Adrenal gland (tissue), 12 donors: ENCODE data around the gene INPP4B. TPM values are rescaled to one million over a fixed set of nuclear protein-coding genes. Genes with fewer than 3 reads are reported as not detected.

Experiments used
- DNase-seq, 7 donors: peaks; one replicate each; pipeline ENCODE4 v3.0.0-alpha.2; 2019 to 2020
- H3K27ac ChIP-seq, 5 donors: fragments of 200-600 bp; sonication (generic) in 4 of 5; 1 replicate in 3 of 5; 2 replicates in 2 of 5; pipeline versions ENCODE4 v1.5.1 to v1.8.0; 2016 to 2020; ENCODE audit warnings: mild to moderate bottlenecking in 1 of 5
- H3K27me3 ChIP-seq: fragments of 200-600 bp; 2 replicates; pipeline ENCODE4 v1.8.0; 2021
- H3K36me3 ChIP-seq, 2 donors: fragments of 200-600 bp; replicated peaks in 1 of 2; 1 replicate in 1 of 2; 2 replicates in 1 of 2; pipeline versions ENCODE4 v1.5.1 to v1.8.0; 2018 to 2022
- H3K4me1 ChIP-seq, 2 donors: fragments of 200-600 bp; replicated peaks in 1 of 2; 1 replicate in 1 of 2; 2 replicates in 1 of 2; pipeline versions ENCODE4 v1.5.1 to v1.8.0; 2018 to 2021
- H3K4me3 ChIP-seq, 4 donors: fragments of 200-600 bp; sonication (generic) in 3 of 4; one replicate each; pipeline ENCODE4 v1.5.1; 2016 to 2018
- H3K9me3 ChIP-seq, 3 donors: fragments of 200-600 bp; sonication (generic) in 1 of 3; replicated peaks in 1 of 3; 1 replicate in 2 of 3; 2 replicates in 1 of 3; pipeline versions ENCODE4 v1.5.1 to v1.8.0; 2016 to 2021
- CTCF ChIP-seq, 6 experiments: fragments of 450-650 bp in 4 of 6; fragments of 200-600 bp in 2 of 6; sonication (generic) in 1 of 6; IDR thresholded peaks; 1 replicate in 5 of 6; 2 replicates in 1 of 6; pipeline versions ENCODE4 v1.5.1 to v1.8.0; 2016 to 2021; ENCODE audit warnings: antibody characterized with exemption in 6 of 6, mild to moderate bottlenecking in 2 of 6, moderate library complexity in 1 of 6
- POLR2A ChIP-seq, 2 donors: fragments of 450-650 bp; IDR thresholded peaks; one replicate each; pipeline ENCODE4 v1.6.1; 2017; ENCODE audit warnings: antibody characterized with exemption in 2 of 2, mild to moderate bottlenecking in 2 of 2, moderate library complexity in 1 of 2
- WGBS, 4 donors: extraction: QIAGEN DNeasy Blood & Tissue Kit in 2 of 4; methylation state at CpG; one replicate each; pipeline versions ENCODE4 v1.1.5 to v1.1.7; 2013 to 2017; 5-methylcytosine and 5-hydroxymethylcytosine counted together
- intact Hi-C, 2 donors: fragments of 100-400 bp; cut with DNase I; formaldehyde crosslinking; loops; one replicate each; pipeline versions ENCODE4 v1.14.1 to v1.15.0; 2022 to 2023
- polyA plus RNA-seq, 3 donors: library from polyadenylated mRNA; stranded (reverse); fragments of 200-250 nt in 2 of 3; fragments of 350-450 nt in 1 of 3; fragmentation: Illumina TruSeq in 1 of 3; extraction: RNeasy Lipid Tissue Mini Kit (QIAGEN cat#74804) in 1 of 3; gene quantifications; one replicate each; pipeline ENCODE4 v1.2.3, GENCODE V29; 2013 to 2014
- total RNA-seq, 9 donors: library from RNA; depleted of rRNA in 4 of 9; stranded (reverse); fragments of >200 nt in 4 of 9; fragments of 120-200 nt in 1 of 9; fragmentation: NEBNext Ultra II Directional in 1 of 9; extraction: Animal tissue kit (Norgen Biotek cat#: 25700) in 1 of 9; gene quantifications; one replicate each; pipeline versions ENCODE4 v1.1.0 to v1.2.4, GENCODE V29; 2013 to 2023
- donor health status: healthy with polysubstance abuse.
- donor health status: Bipolar disorder and iron deficiency.
- donor health status: DM: yes; HTN: yes; CAD: no.
- donor health status: DM: no; HTN: no; CAD: no.
- donor health status: DM: no; HTN: no; CAD: no.
- donor health status: DM: yes; HTN: yes; CAD: no.

INPP4B gene
- total and polyA plus RNA-seq, 12 donors, result 2.2 to 21.6 (median 11.8) TPM

GRCh38 chr4:142557239-142557801 lies 288.8 kb downstream of the INPP4B start:
- WGBS, 4 donors, result 87 to 90% (median 88%) methylated on average over 4 of the region's 4 CpGs
- Histone ChIP-seq H3K27ac (no peak overlapping the region), H3K4me1 (no peaks in the 10 kb centered on the region), H3K9me3 (no peaks in the 10 kb centered on the region), H3K36me3 (no peaks in the 10 kb centered on the region), H3K27me3 (no peaks in the 10 kb centered on the region), H3K4me3 (no peak overlapping the region)
- no peak for DNase-seq
- no peak for TF ChIP-seq POLR2A (IDR thresholded peaks at IDR 0.05)
- TF ChIP-seq CTCF (IDR thresholded peaks at IDR 0.05), result no peak
- intact Hi-C loops, result no loop called here

GRCh38 chr4:142556570-142557238 lies 289.4 kb downstream of the INPP4B start:
- intact Hi-C loops, result no loop called here
- Histone ChIP-seq H3K9me3 (no peaks in the 10 kb centered on the region), H3K27ac (no peak overlapping the region), H3K4me1 (no peaks in the 10 kb centered on the region), H3K36me3 (no peaks in the 10 kb centered on the region), H3K27me3 (no peaks in the 10 kb centered on the region), H3K4me3 (no peak overlapping the region)
- DNase-seq, result no peak
- WGBS, 4 donors, result 71 to 80% (median 76%) methylated on average over 9 of the region's 9 CpGs
- TF ChIP-seq POLR2A (IDR thresholded peaks at IDR 0.05), result no peak

- Histone ChIP-seq H3K36me3 (no peaks in the 10 kb centered on the region), H3K4me3 (no peak overlapping the region), H3K4me1 (no peaks in the 10 kb centered on the region), H3K27me3 (no peaks in the 10 kb centered on the region), H3K9me3 (no peaks in the 10 kb centered on the region), H3K27ac (no peak overlapping the region)
- WGBS, 4 donors, result 64 to 92% (median 88%) methylated on average over 1 of the region's 1 CpG
- TF ChIP-seq POLR2A (IDR thresholded peaks at IDR 0.05), result no peak
- TF ChIP-seq CTCF (IDR thresholded peaks at IDR 0.05), result no peak
- no peak for DNase-seq
- intact Hi-C loops, result no loop called here
Measured at GRCh38 chr4:142556048-142556447, 290.1 kb downstream of the INPP4B start.

- Histone ChIP-seq H3K4me3 (no peak overlapping the region), H3K27ac (no peak overlapping the region), H3K27me3 (no peaks in the 10 kb centered on the region), H3K9me3 (no peaks in the 10 kb centered on the region), H3K4me1 (no peaks in the 10 kb centered on the region), H3K36me3 (no peaks in the 10 kb centered on the region)
- intact Hi-C loops, result no loop called here
- no peak for DNase-seq
- WGBS, 4 donors, result 95 to 100% (median 97%) methylated on average over 1 of the region's 1 CpG
- TF ChIP-seq POLR2A (IDR thresholded peaks at IDR 0.05) (no peak), CTCF (IDR thresholded peaks at IDR 0.05) (no peak)
Measured at GRCh38 chr4:142554412-142554811, 291.7 kb downstream of the INPP4B start.
